Measurements from ENCODE around the gene LMX1A. TPM values are rescaled to one million over a fixed set of nuclear protein-coding genes. Genes with fewer than 3 reads are reported as not detected.

LMX1A gene
- total and polyA plus RNA-seq, 4 donors: 0.05 to 0.17 TPM; not detected in 2

DNA sequence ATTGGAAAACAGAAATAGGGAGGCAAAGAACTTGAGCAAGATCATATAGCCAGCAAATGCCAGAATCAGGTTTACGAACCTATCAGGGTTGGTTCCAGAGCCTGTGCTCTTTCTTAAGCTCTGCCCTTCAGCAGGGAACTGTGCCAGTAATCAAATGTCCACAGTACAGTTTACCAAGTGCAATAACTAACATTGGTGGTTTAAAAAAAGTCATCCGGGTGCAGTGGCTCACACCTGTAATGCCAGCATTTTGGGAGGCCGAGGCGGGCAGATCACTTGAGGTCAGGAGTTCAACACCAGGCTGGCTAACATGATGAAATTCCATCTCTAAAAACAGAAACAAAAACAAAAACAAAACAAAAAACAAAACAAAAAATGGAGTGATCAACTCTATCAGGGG is 182.7 kb downstream of the LMX1A start:
- peaks cover 3 to 27% (median 18%) of the 10 kb centered on the region in 4 donors for H3K4me1 ChIP-seq (ENCODE audit: control insufficient read depth in 4 of 4, insufficient read depth in 4 of 4, low read length in 3 of 4)
- H3K27ac ChIP-seq (ENCODE audit: low read depth in 1 of 2, low read length in 2 of 2): peak overlapping the region in 1 of 2 donors; percentile 13
- no peaks in the 10 kb centered on the region for H3K36me3 ChIP-seq (ENCODE audit: control insufficient read depth in 4 of 4, insufficient read depth in 3 of 4, low read depth in 1 of 4, low read length in 3 of 4)
- H3K9me3 ChIP-seq (ENCODE audit: control insufficient read depth in 4 of 4, low read length in 3 of 4): no peaks in the 10 kb centered on the region
- no peak overlapping the region for H3K4me3 ChIP-seq (ENCODE audit: low read depth in 1 of 3, low read length in 3 of 3)
- TF ChIP-seq, protein P1, sequence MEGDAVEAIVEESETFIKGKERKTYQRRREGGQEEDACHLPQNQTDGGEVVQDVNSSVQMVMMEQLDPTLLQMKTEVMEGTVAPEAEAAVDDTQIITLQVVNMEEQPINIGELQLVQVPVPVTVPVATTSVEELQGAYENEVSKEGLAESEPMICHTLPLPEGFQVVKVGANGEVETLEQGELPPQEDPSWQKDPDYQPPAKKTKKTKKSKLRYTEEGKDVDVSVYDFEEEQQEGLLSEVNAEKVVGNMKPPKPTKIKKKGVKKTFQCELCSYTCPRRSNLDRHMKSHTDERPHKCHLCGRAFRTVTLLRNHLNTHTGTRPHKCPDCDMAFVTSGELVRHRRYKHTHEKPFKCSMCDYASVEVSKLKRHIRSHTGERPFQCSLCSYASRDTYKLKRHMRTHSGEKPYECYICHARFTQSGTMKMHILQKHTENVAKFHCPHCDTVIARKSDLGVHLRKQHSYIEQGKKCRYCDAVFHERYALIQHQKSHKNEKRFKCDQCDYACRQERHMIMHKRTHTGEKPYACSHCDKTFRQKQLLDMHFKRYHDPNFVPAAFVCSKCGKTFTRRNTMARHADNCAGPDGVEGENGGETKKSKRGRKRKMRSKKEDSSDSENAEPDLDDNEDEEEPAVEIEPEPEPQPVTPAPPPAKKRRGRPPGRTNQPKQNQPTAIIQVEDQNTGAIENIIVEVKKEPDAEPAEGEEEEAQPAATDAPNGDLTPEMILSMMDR (IDR thresholded peaks at IDR 0.05; ENCODE audit: low read depth, low read length, missing input control): no peak
- TF ChIP-seq FOXA2 (IDR thresholded peaks at IDR 0.05) (peak; percentile 64), EGR1 (IDR thresholded peaks at IDR 0.05; ENCODE audit: low read depth in 2 of 2) (no peak), RAD21 (IDR thresholded peaks at IDR 0.05) (peak; percentile 41 to 58), FOXA1 (IDR thresholded peaks at IDR 0.05) (peak; percentile 66), HNF4G (IDR thresholded peaks at IDR 0.05) (peak; percentile 18), MAX (IDR thresholded peaks at IDR 0.05) (peak; percentile 28), HNF4A (conservative IDR thresholded peaks at IDR 0.05) (peak; percentile 81 to 83), ZBTB33 (IDR thresholded peaks at IDR 0.05) (no peak), NR2F2 (IDR thresholded peaks at IDR 0.05) (peak; percentile 52), SP1 (IDR thresholded peaks at IDR 0.05) (peak; percentile 77), RXRA (IDR thresholded peaks at IDR 0.05) (peak; percentile 97), YY1 (IDR thresholded peaks at IDR 0.05) (peak; percentile 75), JUND (IDR thresholded peaks at IDR 0.05) (peak in 1 of 2 donors; percentile 75), GABPA (IDR thresholded peaks at IDR 0.05 in 1 of 2, conservative IDR thresholded peaks at IDR 0.05 in 1 of 2) (no peak), TAF1 (conservative IDR thresholded peaks at IDR 0.05) (no peak)
- TF ChIP-seq, protein P2, sequence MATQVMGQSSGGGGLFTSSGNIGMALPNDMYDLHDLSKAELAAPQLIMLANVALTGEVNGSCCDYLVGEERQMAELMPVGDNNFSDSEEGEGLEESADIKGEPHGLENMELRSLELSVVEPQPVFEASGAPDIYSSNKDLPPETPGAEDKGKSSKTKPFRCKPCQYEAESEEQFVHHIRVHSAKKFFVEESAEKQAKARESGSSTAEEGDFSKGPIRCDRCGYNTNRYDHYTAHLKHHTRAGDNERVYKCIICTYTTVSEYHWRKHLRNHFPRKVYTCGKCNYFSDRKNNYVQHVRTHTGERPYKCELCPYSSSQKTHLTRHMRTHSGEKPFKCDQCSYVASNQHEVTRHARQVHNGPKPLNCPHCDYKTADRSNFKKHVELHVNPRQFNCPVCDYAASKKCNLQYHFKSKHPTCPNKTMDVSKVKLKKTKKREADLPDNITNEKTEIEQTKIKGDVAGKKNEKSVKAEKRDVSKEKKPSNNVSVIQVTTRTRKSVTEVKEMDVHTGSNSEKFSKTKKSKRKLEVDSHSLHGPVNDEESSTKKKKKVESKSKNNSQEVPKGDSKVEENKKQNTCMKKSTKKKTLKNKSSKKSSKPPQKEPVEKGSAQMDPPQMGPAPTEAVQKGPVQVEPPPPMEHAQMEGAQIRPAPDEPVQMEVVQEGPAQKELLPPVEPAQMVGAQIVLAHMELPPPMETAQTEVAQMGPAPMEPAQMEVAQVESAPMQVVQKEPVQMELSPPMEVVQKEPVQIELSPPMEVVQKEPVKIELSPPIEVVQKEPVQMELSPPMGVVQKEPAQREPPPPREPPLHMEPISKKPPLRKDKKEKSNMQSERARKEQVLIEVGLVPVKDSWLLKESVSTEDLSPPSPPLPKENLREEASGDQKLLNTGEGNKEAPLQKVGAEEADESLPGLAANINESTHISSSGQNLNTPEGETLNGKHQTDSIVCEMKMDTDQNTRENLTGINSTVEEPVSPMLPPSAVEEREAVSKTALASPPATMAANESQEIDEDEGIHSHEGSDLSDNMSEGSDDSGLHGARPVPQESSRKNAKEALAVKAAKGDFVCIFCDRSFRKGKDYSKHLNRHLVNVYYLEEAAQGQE (IDR thresholded peaks at IDR 0.05): peak; percentile 52
- TF ChIP-seq, protein P3, sequence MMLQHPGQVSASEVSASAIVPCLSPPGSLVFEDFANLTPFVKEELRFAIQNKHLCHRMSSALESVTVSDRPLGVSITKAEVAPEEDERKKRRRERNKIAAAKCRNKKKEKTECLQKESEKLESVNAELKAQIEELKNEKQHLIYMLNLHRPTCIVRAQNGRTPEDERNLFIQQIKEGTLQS (IDR thresholded peaks at IDR 0.05): peak; percentile 65
- 33% methylated on average over 4 of the region's 4 CpGs for WGBS
- H3K9ac ChIP-seq (ENCODE audit: low read depth in 1 of 2, low read length in 2 of 2): no peak overlapping the region
- DNase-seq (ENCODE audit: low spot score): no peak
- no peaks in the 10 kb centered on the region for H3K27me3 ChIP-seq (ENCODE audit: control insufficient read depth in 4 of 4, insufficient read depth in 4 of 4, low read length in 3 of 4)

Measured in liver (tissue), 9 donors.